GM12878 (cell line): ENCODE results near the gene EPHB2.

Experiments used
- CBX3 ChIP-seq: fragments of 200-600 bp; sonication (generic); IDR thresholded peaks from 2 replicates; pipeline ENCODE4 v1.6.1; 2016; ENCODE audit warnings: low read depth, borderline replicate concordance
- CEBPB ChIP-seq, 2 experiments: fragments of 150-350 bp in 1 of 2; IDR thresholded peaks; 2 replicates each; pipeline ENCODE4 v1.6.1; 2012 to 2014; ENCODE audit warnings: low read depth in 2 of 2, low read length in 2 of 2, borderline replicate concordance in 1 of 2, inconsistent platforms in 1 of 2
- CTCF ChIP-seq, 3 experiments: IDR thresholded peaks in 2 of 3; conservative IDR thresholded peaks in 1 of 3; 2 replicates each; pipeline ENCODE4 v1.5.1; 2011; ENCODE audit warnings: low read depth in 3 of 3, low read length in 3 of 3, mild to moderate bottlenecking in 3 of 3, control low read depth in 2 of 3, moderate library complexity in 2 of 3, inconsistent platforms in 1 of 3, mixed read lengths in 1 of 3; ENCODE audit not compliant: control insufficient read depth in 2 of 3, insufficient read depth in 1 of 3; ENCODE audit errors: extremely low read depth in 1 of 3
- MTA3 ChIP-seq: IDR thresholded peaks from 2 replicates; pipeline ENCODE4 v1.6.1; 2012; ENCODE audit warnings: low read length, inconsistent platforms, borderline replicate concordance
- POLR2A ChIP-seq: IDR thresholded peaks from 2 replicates; pipeline ENCODE4 v1.6.1; 2011; ENCODE audit warnings: low read depth, mild to moderate bottlenecking, low read length

- TF ChIP-seq MTA3 (no peak), CTCF (IDR thresholded peaks at IDR 0.05 in 2 of 3, conservative IDR thresholded peaks at IDR 0.05 in 1 of 3; ENCODE audit: control insufficient read depth in 2 of 3, extremely low read depth in 1 of 3, insufficient read depth in 1 of 3, low read depth in 3 of 3, low read length in 3 of 3) (no peak), CEBPB (IDR thresholded peaks at IDR 0.05; ENCODE audit: borderline replicate concordance in 1 of 2, low read depth in 2 of 2, low read length in 2 of 2) (no peak), CBX3 (no peak), POLR2A (no peak)
Measured at GRCh38 chr1:22850281-22850680, 139.6 kb downstream of the EPHB2 start.
